HG02759 (cell line): Measurements from ENCODE around the gene SYT15B.
"Not testable (repeated sequence)": the region's sequence is repeated elsewhere in the genome, so short reads cannot be mapped to it uniquely, and the experiment has no call there.

Experiments used
- ATAC-seq: cut with Tn5 transposase; IDR thresholded peaks from one replicate; pipeline ENCODE4 v1.9.1; 2021; ENCODE audit warnings: mild to moderate bottlenecking, moderate library complexity; ENCODE audit not compliant: unreplicated experiment

Gene SYT15B

GRCh38 chr10:47763554-47764175 is at the start of gene SYT15B:
Gene SYT15B (minus strand): TSS chr10:47763592. CDS start chr10:47762640, 952 bp downstream.
- ATAC-seq, result not testable (repeated sequence)

GRCh38 chr10:47779590-47779989 is 16.2 kb upstream of the SYT15B start:
- ATAC-seq, result not testable (repeated sequence)

- ATAC-seq, result not testable (repeated sequence)
Measured at GRCh38 chr10:47775361-47776231, 12.2 kb upstream of the SYT15B start.

DNA sequence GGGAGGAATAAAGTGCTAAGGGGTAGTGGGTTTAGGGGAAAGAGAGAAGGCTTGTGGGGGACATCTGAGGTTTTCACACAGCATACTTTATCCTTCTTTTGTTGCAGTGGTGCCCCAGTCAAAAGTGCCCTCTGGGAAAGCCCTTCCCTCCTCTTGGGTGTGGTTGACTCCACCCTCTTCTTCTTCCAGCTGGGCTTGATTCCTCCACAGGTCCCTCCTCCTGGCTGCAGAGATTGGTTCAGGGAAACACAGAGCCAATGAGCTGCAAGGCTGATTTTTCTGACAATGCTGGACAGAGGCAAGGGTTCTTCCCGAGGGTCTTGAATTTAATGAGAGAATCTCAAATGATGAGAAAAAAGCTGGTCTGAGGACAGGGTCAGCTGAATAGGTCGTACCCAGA is 7.4 kb upstream of the SYT15B start:
- ATAC-seq, result not testable (repeated sequence)

- not testable (repeated sequence) for ATAC-seq
Measured at GRCh38 chr10:47768578-47769115, 5.3 kb upstream of the SYT15B start.

- ATAC-seq, result not testable (repeated sequence)
Measured at GRCh38 chr10:47768085-47768484, 4.7 kb upstream of the SYT15B start.

DNA sequence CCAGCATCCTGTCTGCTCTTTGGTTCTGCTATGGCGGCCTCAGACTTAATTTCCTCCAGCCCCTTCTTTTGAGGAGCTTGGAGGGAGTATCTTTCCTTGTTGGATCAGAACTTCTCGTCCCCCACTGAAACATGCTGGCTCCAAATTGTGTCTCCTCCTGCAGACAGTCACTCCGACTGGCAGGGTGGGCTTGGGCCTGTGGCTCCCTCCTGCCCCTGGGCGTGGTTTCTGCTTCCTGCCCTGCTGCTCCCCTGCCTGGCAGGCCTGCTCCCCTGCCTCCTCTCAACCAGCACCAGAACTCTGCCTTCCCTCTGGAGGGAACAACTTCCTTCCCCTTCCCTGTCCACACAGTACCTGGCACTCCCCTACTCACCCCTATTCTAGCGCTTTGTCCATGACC is 3.8 kb upstream of the SYT15B start:
- ATAC-seq, result not testable (repeated sequence)

DNA sequence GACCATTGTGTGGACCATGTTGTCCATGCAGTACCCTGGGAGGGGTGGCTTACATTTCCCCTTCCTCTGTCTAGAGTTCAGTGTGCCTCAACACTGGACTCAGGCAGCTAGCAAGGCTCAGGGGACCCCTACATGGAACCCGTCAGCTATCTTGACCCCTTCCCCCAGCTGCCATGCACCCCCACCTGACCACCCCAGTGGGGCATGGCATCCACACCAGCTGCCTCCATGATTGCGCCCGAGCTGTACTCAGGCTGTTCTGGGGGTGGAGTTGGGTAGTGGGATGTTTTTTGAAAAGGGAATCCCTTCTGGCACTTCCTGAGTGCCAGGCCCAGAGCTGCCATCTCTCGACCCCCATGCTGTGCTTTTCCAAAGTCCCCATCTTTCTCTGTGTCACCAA is 1.8 kb upstream of the SYT15B start:
- ATAC-seq, result not testable (repeated sequence)

DNA sequence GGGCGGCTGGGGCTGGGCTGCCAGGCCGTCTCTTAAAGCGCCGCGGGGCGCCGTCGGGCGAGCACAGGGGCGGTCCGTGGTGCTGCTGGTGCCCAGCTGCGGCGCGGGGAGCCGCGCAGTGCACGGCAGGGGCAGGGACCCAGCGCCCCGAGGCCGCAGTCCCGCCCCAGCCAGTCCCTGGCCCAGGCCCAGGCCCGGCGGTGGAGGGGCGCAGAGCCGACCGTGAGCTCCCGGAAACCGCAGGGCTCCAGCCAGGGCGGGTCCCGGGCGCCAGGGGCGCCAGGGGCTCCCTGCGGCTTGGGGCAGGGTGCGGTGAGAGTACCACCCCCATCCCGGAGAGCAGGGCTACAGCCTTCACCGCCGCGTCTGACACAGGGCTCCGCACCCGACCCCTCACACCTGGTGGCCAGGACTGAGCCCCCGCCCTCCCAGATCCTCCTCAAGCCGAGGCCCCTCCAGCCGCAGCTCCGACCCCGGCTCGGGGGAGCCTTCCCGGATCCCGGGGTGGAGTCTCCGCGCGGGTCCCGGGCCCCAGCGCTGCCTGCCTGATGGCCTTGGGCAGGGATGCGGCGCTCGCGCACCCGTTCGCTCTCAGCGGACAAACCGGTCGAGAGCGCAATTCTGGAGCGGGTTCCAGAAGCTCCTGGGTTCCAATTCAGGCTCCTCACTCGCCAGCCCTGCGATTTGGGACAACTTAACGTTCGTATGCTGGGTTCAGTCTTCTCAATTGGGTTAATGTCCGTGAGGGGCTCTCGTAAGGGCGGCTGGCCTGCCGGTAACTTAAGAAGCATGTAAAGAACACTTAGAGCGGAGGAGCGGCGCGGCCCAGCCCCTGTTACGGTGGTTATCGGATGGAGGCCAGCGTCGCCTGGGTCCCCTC is 478 bp downstream of the SYT15B start:
- ATAC-seq, result not testable (repeated sequence)

DNA sequence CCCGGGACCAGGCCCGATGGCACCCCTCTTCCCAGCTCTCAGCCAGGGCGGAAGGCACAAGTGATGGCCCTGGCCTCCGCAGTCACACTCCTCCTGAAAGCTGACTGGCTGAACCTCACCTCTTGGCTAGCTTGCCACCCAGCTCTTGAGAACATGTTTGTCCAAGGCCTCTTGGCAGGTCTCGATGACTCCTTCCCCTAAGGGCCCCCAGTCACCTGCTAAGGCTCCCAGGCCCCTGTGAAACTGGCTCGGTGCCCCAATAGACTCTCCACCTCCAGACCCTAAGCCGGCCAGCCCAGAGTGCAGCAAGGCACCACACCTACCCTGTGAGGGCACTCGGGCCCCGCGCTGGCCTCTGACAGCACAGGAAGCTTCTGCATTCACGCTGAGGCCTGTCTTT is 4.5 kb downstream of the SYT15B start:
- not testable (repeated sequence) for ATAC-seq

DNA sequence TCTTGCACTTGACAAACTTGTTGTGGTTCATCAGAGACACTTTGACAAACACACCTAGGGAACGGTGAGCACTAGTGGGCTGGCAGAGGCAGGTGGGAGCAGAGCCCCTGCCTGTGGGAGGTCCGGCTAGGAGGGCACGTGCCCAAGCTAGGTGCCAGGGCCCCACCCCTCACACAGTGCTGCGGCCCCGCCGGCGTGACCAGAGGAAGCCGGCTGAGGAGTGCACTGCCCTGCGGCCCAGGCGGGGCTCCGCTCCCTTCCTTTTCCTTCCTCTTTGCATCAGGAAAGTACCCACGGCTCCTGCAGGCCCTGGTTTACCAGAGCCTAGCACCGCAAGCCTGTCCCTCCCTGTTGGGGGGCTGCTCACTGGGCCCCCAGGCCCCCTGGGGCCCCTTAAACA is 7.2 kb downstream of the SYT15B start:
- ATAC-seq, result not testable (repeated sequence)

DNA sequence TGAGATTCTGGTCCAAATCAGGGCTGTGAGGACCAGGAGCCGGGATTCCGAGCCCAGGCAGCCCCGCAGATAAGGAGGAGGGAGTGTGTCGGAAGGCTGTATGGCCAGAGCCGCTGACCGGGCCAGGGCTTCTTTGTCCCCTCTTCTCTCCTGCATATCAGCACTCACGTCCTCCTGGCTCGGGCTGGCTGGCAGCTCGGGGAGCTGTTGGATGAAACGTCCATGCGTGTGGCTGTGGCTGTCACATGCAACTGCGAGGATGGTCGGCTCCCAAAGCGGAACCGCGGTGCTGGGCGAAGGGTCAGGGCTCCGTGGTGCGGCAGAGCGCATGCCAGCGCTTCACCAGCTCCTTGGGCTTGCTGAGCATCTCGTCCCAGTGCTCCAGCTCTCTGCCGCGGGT is 9.5 kb downstream of the SYT15B start:
- ATAC-seq, result not testable (repeated sequence)

DNA sequence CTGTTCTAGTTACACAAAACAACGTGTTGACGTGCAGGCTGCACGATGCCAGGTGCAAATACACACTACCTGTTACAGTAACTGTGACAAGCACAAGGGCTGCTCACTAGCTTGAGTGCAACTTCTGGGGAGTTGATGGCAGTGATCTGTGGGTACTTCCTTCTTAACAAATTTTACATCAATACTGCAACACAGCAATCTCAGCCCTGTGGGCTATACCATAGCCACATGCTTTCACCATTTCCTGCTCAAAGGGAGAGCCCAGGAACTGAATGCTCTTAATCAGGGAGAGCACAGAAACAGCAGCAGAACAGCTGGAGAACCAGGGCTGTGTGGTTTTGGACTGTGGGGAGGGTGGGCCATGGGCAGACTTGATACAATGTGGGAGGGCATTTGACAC is 10.2 kb downstream of the SYT15B start:
- ATAC-seq, result not testable (repeated sequence)

- ATAC-seq, result not testable (repeated sequence)
Measured at GRCh38 chr10:47751821-47752220, 11.6 kb downstream of the SYT15B start.

- not testable (repeated sequence) for ATAC-seq
Measured at GRCh38 chr10:47750360-47750759, 13.0 kb downstream of the SYT15B start.

- not testable (repeated sequence) for ATAC-seq
Measured at GRCh38 chr10:47746780-47747376, 16.5 kb downstream of the SYT15B start.

DNA sequence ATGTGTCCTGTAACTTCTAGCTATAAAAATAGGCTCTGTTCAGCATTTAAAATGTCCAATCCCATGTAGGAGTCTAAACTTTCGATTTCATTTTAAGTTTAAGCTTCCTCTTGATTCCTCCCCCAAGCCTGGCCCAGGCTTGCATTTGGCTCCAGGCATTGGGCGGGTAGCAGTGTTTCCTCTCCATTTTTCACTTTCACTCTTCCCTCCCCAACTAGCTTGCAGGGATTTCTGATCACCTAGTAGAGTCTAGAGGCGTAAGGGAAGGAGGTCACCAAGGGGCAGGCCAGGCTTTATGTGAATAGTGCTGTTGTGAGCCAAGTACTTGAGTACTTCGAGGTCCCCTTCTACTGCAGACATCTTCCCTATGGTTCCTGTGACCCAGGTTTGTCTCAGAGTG is 18.5 kb downstream of the SYT15B start:
- ATAC-seq, result not testable (repeated sequence)

GRCh38 chr10:47743611-47744550 is 19.5 kb downstream of the SYT15B start:
- ATAC-seq, result peak; percentile 94

- ATAC-seq, result peak; percentile 45
Measured at GRCh38 chr10:47740868-47741267, 22.5 kb downstream of the SYT15B start.
